Aorta (tissue), 5 donors: Measurements from ENCODE around the gene AFF2. TPM values are rescaled to one million over a fixed set of nuclear protein-coding genes. Genes with fewer than 3 reads are reported as not detected.

Source experiments
- ATAC-seq: fragments of 200-7000 bp; cut with Tn5 transposase; one replicate; pipeline ENCODE4 v1.9.1; 2022; ENCODE audit warnings: moderate library complexity; ENCODE audit not compliant: low FRiP score
- DNase-seq, 2 donors: peaks; one replicate each; pipeline ENCODE4 v3.0.0-alpha.2; 2020
- H3K27ac ChIP-seq, 2 donors: one replicate each; pipeline ENCODE4 v1.5.1; 2013; ENCODE audit warnings: low read length in 2 of 2, mild to moderate bottlenecking in 2 of 2, moderate library complexity in 2 of 2, control low read depth in 1 of 2, inconsistent platforms in 1 of 2, low read depth in 1 of 2
- H3K27me3 ChIP-seq, 2 donors: one replicate each; pipeline ENCODE4 v1.6.1; 2013; ENCODE audit warnings: control low read depth in 1 of 2, low read length in 1 of 2, mild to moderate bottlenecking in 1 of 2, moderate library complexity in 1 of 2; ENCODE audit not compliant: insufficient read depth in 2 of 2, control insufficient read depth in 1 of 2
- H3K36me3 ChIP-seq, 2 donors: one replicate each; pipeline ENCODE4 v1.6.1; 2013; ENCODE audit warnings: control low read depth in 1 of 2, low read length in 1 of 2, mild to moderate bottlenecking in 1 of 2; ENCODE audit not compliant: insufficient read depth in 2 of 2, control insufficient read depth in 1 of 2
- H3K4me1 ChIP-seq, 2 donors: one replicate each; pipeline ENCODE4 v1.6.1; 2013; ENCODE audit warnings: low read length in 2 of 2, control low read depth in 1 of 2, mild to moderate bottlenecking in 1 of 2, moderate library complexity in 1 of 2; ENCODE audit not compliant: insufficient read depth in 2 of 2, control insufficient read depth in 1 of 2
- H3K4me3 ChIP-seq, 2 donors: one replicate each; pipeline ENCODE4 v1.5.1; 2013; ENCODE audit warnings: low read length in 2 of 2, control low read depth in 1 of 2, mild to moderate bottlenecking in 1 of 2
- H3K9me3 ChIP-seq: one replicate; pipeline ENCODE4 v1.6.1; 2013; ENCODE audit warnings: mild to moderate bottlenecking, low read length; ENCODE audit not compliant: control insufficient read depth
- WGBS, 2 donors: extraction: QIAGEN DNeasy Blood & Tissue Kit; methylation state at CpG; one replicate each; pipeline ENCODE4 v1.1.7; 2013; 5-methylcytosine and 5-hydroxymethylcytosine counted together
- intact Hi-C, 2 donors: fragments of 100-400 bp; cut with DNase I; formaldehyde crosslinking; loops; one replicate each; pipeline versions ENCODE4 v1.14.2 to v1.15.0; 2022
- polyA plus RNA-seq, 2 donors: library from polyadenylated mRNA; stranded (reverse); fragments of 200-250 nt; gene quantifications; one replicate each; pipeline ENCODE4 v1.2.3, GENCODE V29; 2013
- total RNA-seq, 2 donors: library from RNA; stranded (reverse); fragmentation: NEBNext Ultra II Directional; extraction: Animal tissue kit (Norgen Biotek cat#: 25700); gene quantifications; one replicate each; pipeline ENCODE4 v1.2.1, GENCODE V29; 2021
- donor health status: healthy with polysubstance abuse.
- donor health status: Bipolar disorder and iron deficiency.
- donor health status: DM: no; HTN: no; CAD: no.
- donor health status: DM: no; HTN: no; CAD: no.
- donor health status: DM: yes; HTN: yes; CAD: no.

The AFF2 gene
- total and polyA plus RNA-seq, 4 donors, result 0.25 to 2.7 (median 1.2) TPM

DNA sequence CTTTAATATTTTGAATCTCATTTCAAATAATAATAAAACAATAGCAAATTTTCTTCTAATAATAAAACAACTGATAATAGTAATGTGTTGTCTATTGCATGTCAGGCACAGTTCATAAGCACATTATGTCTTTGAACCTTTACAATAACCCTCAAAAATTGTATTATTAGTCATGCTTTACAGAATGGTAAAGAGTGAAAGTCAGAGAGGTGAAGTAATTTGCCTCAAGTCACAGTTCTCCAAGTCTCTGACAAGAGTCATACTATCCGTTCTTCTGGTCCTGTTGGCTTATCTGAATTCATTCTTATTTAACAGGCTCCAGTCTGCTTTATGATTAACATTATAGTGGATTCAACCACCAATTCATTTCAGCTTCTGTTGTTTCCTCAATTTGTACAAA, 313.0 kb downstream of the AFF2 start:
- WGBS, 2 donors, result 80 to 83% methylated on average over 1 of the region's 1 CpG
- no peaks in the 10 kb centered on the region for H3K36me3 ChIP-seq
- no peaks in the 10 kb centered on the region for H3K27me3 ChIP-seq
- intact Hi-C loops, result no loop called here
- H3K9me3 ChIP-seq, result no peaks in the 10 kb centered on the region
- no peak overlapping the region for H3K4me3 ChIP-seq
- no peak overlapping the region for H3K27ac ChIP-seq
- ATAC-seq (no peak), DNase-seq (no peak)
- no peaks in the 10 kb centered on the region for H3K4me1 ChIP-seq

DNA sequence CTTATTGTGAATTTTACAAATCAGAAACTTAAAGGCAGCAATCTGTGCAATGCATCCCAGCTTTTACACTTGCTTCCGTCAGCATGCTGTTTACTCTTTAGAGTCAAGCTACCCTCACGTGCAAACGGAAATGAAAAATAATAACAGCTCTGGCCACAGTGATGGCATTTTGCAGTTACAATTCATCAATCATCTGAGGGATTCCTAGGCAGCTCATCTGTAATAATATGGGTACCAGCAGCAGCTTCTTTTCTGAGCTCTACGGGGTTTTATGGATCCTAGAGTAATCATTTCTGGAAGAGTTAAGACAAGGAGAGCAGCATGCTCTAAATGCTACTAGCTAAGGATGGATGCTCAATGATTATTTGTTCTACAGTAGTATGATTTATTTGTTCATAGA, 313.6 kb downstream of the AFF2 start:
- Histone ChIP-seq H3K4me3 (no peak overlapping the region), H3K9me3 (no peaks in the 10 kb centered on the region), H3K27ac (no peak overlapping the region), H3K4me1 (no peaks in the 10 kb centered on the region), H3K36me3 (no peaks in the 10 kb centered on the region), H3K27me3 (no peaks in the 10 kb centered on the region)
- intact Hi-C loops, result no loop called here
- 77 to 91% methylated on average over 4 of the region's 4 CpGs for whole genome bisulfite sequencing, 2 donors
- ATAC-seq, result no peak
- DNase-seq, result no peak

DNA sequence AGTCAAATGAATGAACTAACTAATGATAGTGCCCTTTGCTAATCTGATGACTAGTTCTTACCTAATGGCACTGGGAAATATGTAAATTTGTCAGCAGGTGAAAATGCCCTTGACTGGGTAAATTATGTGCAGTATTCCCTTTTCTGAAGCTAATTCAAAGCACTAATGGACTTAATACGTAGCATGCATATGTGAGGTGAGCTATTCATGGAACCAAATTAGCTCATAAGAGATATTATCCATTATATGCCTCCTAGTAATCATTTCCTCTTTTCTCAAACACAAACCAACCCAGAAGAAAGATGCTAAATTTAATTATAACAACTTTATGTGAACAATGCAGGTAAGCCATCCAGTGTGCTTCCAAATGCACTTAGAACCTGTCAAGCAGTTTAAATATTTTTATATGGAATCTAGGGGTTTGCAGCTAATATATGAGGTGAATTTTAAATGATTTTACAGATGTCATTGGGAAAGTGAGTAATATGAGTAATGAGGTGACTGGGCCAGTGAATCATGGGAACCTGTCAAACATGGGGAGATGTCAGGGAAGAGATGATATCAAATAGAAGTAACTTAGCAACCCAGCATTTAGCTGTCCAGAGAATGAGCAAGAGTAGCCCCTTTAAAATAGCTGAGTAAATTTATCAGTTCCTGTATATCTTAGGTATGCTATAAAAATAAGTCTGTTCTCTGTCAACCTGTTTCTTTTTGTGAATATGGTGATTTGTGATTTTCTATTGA, 315.0 kb downstream of the AFF2 start:
- H3K27me3 ChIP-seq, result no peaks in the 10 kb centered on the region
- intact Hi-C loops, result no loop called here

DNA sequence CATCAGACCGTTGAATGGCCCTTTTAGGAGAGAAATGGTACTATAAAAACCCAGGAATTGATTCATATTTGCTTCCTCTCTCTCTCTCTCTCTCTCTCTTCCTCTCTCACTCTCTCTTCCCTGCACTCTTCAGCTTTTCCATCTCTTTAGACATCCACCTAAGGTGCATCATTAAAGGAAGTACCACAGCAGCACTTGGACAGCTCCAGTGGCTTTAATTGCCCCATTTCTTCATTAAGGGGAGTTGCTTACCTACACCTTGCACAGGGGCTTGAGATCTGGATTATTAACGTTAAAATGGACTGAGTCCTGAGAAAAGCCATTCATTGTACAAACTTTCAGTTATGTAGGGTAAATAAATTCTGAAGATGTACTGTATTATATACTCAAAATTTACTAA, 323.6 kb downstream of the AFF2 start:
- no peaks in the 10 kb centered on the region for H3K27me3 ChIP-seq
- intact Hi-C loops, result no loop called here
- no peaks in the 10 kb centered on the region for H3K4me1 ChIP-seq
- whole genome bisulfite sequencing, 2 donors, result 45 to 78% methylated on average over 2 of the region's 2 CpGs
- H3K36me3 ChIP-seq, result no peaks in the 10 kb centered on the region
- DNase-seq (no peak), ATAC-seq (no peak)
- H3K9me3 ChIP-seq, result no peaks in the 10 kb centered on the region
- H3K27ac ChIP-seq, result no peak overlapping the region
- H3K4me3 ChIP-seq, result no peak overlapping the region

More for the DNA sequence above, 315.0 kb downstream of the AFF2 start:
- H3K4me1 ChIP-seq, result no peaks in the 10 kb centered on the region
- H3K4me3 ChIP-seq, result no peak overlapping the region
- no peak overlapping the region for H3K27ac ChIP-seq
- no peaks in the 10 kb centered on the region for H3K9me3 ChIP-seq
- DNase-seq (no peak), ATAC-seq (no peak)
- 58 to 84% methylated on average over 1 of the region's 1 CpG for WGBS, 2 donors
- H3K36me3 ChIP-seq, result no peaks in the 10 kb centered on the region

DNA sequence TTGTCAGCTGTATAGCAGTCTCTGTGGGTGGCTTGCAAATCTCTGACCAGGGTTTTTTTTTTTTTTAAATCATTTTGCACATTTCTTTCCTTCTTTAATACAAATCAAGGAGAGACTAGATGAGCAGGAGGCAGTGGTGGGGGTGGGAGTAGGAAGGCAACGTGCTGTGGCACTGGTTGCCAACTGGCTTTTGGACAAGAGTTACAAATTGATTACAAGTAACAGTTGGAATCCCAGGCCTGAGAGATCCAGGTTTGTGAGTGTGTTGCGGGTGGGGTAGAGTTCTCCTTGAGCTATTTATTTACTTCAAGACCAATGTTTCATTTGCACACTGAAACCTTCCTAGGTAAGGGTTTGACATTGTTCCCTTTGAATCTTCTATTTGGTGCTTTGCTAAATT, 325.3 kb downstream of the AFF2 start:
- no peak overlapping the region for H3K4me3 ChIP-seq
- H3K27me3 ChIP-seq, result no peaks in the 10 kb centered on the region
- peaks cover 2% of the 10 kb centered on the region for H3K9me3 ChIP-seq
- H3K27ac ChIP-seq, result no peak overlapping the region
- H3K4me1 ChIP-seq, result no peaks in the 10 kb centered on the region
- intact Hi-C loops, result loop anchor here in 1 of 2 donors (1.0 kb wide), 1 partner anchor 15 kb away; no protein-coding TSS in a partner anchor
- DNase-seq (no peak), ATAC-seq (no peak)
- no peaks in the 10 kb centered on the region for H3K36me3 ChIP-seq
- 42 to 58% methylated on average over 2 of the region's 2 CpGs for WGBS, 2 donors

DNA sequence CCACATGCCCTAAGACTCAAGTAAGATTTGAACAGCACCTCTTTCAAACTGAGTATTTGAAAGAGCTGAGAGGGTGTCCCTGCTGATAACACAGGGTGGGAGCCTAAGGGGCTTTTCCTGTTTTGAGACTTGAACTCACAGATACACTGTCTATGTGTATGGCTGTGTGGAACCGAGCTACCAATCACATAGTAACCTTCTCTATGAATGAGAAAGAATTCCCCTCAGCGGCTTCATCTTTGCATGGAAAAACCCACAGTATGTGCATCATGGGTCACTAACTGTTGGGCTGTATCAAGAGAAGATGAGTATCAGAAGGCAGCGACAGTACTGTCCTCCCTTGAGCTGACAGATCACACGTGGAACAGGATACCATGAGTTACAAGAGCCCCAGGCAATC, 336.3 kb downstream of the AFF2 start:
- Histone ChIP-seq H3K4me3 (no peak overlapping the region), H3K9me3 (no peaks in the 10 kb centered on the region), H3K36me3 (no peaks in the 10 kb centered on the region), H3K27me3 (no peaks in the 10 kb centered on the region), H3K27ac (no peak overlapping the region), H3K4me1 (no peaks in the 10 kb centered on the region)
- intact Hi-C loops, result no loop called here
- DNase-seq, result no peak
- WGBS, 2 donors, result 58 to 72% methylated on average over 4 of the region's 4 CpGs
- no peak for ATAC-seq

DNA sequence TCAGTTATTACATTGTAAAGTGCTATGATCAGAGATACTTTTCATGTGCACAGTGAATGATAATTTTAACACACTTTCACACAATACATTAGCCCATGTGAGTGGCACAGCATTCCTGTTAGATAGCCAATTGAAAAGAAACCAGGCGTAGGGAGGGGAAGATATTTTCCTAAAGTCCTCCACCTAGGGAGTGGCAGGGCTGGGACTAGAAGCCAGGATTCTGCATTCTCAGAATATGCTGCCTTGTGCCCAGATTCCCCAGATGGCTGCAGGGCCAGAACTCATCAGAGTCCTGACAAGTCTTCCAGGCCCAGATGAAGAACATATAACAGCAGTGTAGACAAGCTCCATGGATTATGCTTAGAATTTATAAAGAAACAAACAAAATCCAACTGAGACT, 350.2 kb downstream of the AFF2 start:
- Histone ChIP-seq H3K36me3 (no peaks in the 10 kb centered on the region), H3K4me1 (no peaks in the 10 kb centered on the region), H3K27me3 (no peaks in the 10 kb centered on the region), H3K27ac (no peak overlapping the region), H3K4me3 (no peak overlapping the region), H3K9me3 (no peaks in the 10 kb centered on the region)
- intact Hi-C loops, result no loop called here
- no peak for ATAC-seq
- DNase-seq, result no peak
- WGBS, 2 donors, result 71 to 94% methylated on average over 1 of the region's 1 CpG

DNA sequence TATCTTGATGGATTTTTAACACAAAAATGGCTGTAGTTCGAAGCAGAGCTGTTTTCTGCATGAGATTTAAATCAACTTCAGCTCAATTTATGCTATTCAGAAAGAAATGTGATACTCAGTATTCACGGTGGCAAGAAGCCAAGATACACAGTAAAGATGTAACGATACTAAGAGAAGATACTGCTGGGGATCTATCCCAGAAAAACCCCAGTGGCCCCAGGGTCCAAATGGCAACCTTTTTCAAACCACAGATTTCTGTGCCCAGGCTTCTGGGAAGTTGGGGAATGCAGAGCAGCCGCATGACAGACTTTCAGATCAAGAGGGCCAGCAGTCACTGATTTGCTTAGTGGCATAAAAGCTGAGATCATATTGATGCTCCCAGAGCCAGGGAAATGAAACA, 353.9 kb downstream of the AFF2 start:
- Histone ChIP-seq H3K27ac (no peak overlapping the region), H3K27me3 (no peaks in the 10 kb centered on the region), H3K4me1 (no peaks in the 10 kb centered on the region), H3K4me3 (no peak overlapping the region), H3K9me3 (no peaks in the 10 kb centered on the region), H3K36me3 (no peaks in the 10 kb centered on the region)
- intact Hi-C loops, result no loop called here
- WGBS, 2 donors, result 26 to 30% methylated on average over 4 of the region's 4 CpGs
- DNase-seq, result no peak
- ATAC-seq, result no peak

DNA sequence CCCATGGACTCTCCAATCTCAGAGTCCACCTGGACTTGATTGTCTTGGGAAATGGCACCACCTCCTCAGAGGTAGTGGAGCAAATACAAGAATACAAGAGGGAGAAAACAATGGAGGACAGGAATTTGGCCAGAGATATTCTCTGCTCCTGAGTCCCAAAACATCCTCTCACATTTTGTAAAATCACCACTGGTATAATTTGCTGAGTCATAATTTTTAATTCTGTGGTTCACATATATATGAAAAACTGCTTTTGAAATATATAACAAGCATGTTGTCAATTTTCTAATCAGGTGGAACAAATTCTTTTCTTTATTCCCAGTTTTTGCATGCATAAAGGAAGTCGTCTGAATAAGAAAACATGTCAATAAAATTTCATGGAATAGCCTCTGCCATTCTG, 356.1 kb downstream of the AFF2 start:
- 6 to 41% methylated on average over 1 of the region's 1 CpG for WGBS, 2 donors
- H3K36me3 ChIP-seq, result no peaks in the 10 kb centered on the region
- no peaks in the 10 kb centered on the region for H3K27me3 ChIP-seq
- DNase-seq (no peak), ATAC-seq (no peak)
- no peaks in the 10 kb centered on the region for H3K9me3 ChIP-seq
- no peak overlapping the region for H3K4me3 ChIP-seq
- H3K4me1 ChIP-seq, result no peaks in the 10 kb centered on the region
- H3K27ac ChIP-seq, result no peak overlapping the region
- intact Hi-C loops, result no loop called here
